Measurements from ENCODE around the gene HAUS6.
A peak's percentile ranks its signal among the peaks of the same experiment; 100 is the strongest.
"Not testable (repeated sequence)": the region's sequence is repeated elsewhere in the genome, so short reads cannot be mapped to it uniquely, and the experiment has no call there.

HAUS6 gene, protein sequence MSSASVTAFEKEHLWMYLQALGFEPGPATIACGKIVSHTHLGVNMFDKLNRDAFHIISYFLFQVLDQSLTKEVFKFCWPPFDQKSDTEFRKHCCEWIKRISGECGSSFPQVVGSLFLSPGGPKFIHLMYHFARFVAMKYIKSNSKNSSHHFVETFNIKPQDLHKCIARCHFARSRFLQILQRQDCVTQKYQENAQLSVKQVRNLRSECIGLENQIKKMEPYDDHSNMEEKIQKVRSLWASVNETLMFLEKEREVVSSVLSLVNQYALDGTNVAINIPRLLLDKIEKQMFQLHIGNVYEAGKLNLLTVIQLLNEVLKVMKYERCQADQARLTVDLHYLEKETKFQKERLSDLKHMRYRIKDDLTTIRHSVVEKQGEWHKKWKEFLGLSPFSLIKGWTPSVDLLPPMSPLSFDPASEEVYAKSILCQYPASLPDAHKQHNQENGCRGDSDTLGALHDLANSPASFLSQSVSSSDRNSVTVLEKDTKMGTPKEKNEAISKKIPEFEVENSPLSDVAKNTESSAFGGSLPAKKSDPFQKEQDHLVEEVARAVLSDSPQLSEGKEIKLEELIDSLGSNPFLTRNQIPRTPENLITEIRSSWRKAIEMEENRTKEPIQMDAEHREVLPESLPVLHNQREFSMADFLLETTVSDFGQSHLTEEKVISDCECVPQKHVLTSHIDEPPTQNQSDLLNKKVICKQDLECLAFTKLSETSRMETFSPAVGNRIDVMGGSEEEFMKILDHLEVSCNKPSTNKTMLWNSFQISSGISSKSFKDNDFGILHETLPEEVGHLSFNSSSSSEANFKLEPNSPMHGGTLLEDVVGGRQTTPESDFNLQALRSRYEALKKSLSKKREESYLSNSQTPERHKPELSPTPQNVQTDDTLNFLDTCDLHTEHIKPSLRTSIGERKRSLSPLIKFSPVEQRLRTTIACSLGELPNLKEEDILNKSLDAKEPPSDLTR

GRCh38 chr9:19102631-19103345, at the start of gene HAUS6:
TSS of gene HAUS6 (minus strand) at chr9:19102904. CDS start at chr9:19102651, 253 bp downstream.
- DNase-seq: peak; percentile 71 to 72

DNA sequence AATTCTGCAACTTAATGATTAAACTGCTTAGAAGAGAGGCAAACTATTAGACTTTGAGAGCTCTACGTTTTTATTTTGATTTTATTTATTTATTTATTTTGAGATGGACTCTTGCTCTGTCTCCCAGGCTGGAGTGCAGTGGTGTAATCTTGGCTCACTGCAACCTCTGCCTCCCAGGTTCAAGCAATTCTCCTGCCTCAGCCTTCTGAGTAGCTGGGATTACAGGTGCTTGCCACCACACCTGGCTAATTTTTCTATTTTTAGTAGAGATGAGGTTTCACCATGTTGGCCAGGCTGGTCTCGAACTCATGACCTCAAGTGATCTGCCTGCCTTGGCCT, 49.4 kb upstream of the HAUS6 start:
- DNase-seq: not testable (repeated sequence)

- DNase-seq: no peak
These were observed 48.9 kb upstream of the HAUS6 start for GRCh38 chr9:19151425-19152159.

- no peak for DNase-seq
These were observed 46.5 kb upstream of the HAUS6 start for GRCh38 chr9:19149230-19149629.

- no peak for DNase-seq
These were observed 45.5 kb upstream of the HAUS6 start for GRCh38 chr9:19148187-19148586.

- DNase-seq: no peak
These were observed 43.8 kb upstream of the HAUS6 start for GRCh38 chr9:19146441-19147024.

GRCh38 chr9:19145881-19146280, 43.2 kb upstream of the HAUS6 start:
- no peak for DNase-seq

DNA sequence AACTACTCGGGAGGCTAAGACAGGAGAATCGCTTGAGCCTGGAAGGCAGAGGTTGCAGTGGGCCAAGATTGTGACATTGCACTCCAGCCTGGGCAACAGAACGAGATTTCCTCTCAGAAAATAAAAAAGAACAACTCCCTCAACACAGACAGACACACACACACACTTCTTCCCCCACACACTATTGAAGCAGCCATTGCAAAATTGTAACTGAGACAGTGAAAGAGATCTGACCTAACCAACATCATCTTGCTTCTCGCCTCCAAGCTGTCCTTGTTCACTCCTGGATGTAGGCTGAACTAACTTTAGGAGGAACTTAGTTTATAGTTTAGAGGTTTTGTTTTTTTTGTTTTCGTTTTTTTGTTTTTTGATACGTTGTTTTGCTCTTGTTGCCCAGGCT, 37.6 kb upstream of the HAUS6 start:
- DNase-seq: no peak

- DNase-seq: no peak
These were observed 35.4 kb upstream of the HAUS6 start for GRCh38 chr9:19138084-19138483.

GRCh38 chr9:19137282-19137681, 34.6 kb upstream of the HAUS6 start:
- DNase-seq: no peak

GRCh38 chr9:19136129-19136528, 33.4 kb upstream of the HAUS6 start:
- no peak for DNase-seq

- no peak for DNase-seq
These were observed 31.0 kb upstream of the HAUS6 start for GRCh38 chr9:19133549-19134345.

DNA sequence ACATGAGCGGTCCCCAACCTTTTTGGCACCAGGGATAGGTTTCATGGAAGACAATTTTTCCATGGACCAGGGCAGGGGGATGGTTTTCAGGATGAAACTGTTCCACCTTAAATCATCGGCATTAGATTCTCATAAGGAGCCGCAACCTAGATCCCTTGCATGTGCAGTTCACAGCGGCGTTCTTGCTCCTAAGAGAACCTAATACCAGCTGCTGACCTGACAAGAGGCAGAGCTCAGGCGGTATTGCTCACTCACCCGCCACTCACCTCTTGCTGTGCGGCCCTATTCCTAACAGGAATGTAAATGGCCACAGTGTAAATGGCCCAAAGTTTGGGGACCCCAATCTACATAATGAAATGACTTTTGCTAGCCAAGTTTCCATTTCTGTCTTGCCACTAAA, 27.7 kb upstream of the HAUS6 start:
- DNase-seq: no peak

DNA sequence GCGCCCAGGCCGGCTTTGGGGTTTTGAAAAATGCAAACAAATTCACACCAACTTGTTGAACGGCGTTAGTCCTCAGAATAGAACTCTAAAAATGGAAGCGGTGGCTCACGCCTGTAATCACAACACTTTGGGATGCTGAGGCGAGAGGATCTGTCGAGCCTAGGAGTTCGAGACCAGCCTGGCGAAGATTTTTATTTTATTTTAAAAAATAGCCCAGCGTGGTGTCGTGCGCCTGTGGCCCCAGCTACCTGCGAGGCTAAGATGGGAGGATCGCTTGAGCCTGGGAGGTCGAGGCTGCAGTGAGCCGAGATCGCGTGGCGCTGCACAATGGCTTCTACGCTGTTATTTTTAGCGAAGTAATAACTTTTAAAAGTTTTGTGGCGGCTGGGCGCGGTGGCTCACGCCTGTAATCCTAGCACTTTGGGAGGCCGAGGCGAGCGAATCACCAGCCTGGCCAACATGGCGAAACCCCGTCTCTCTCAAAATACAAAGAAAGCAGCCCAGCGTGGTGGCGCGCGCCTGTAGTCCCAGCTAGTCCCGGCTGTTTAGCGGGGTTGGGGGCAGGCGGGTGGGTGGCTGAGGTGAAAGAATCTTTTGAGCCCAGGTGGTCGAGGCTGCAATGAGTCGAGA, 25.3 kb upstream of the HAUS6 start:
- no peak for DNase-seq

GRCh38 chr9:19124430-19124793, 21.7 kb upstream of the HAUS6 start:
- DNase-seq: no peak

GRCh38 chr9:19122490-19123042, 19.9 kb upstream of the HAUS6 start:
- DNase-seq: no peak

- no peak for DNase-seq
These were observed 18.2 kb upstream of the HAUS6 start for GRCh38 chr9:19120877-19121276.

DNA sequence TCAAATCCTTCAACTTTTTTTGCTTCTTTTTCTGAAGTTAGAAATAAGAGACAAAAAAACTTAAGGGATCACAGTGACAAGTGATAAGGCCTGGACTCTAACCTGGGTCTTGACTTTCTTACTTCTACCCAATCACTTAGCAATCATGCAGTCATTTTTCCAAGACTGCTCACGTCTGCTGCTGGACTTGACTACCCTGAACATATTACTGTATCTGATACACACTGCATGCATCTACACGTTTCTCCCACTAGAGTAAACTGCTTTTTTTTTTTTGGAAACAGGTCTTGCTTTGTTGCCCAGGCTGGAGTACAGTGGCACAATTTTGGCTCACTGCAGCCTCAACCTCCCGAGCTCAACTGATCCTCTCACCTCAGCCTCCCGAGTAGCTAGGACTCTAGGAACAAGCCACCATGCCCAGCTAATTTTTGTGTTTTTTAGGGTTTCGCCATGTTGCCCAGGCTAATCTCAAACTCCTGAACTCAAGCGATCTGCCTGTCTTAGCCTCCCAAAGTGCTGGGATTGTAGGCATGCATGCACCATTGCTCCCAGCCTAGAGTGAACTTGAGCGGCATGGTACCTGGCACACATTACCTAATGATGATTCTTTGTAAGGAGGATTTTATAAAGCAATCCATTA, 17.2 kb upstream of the HAUS6 start:
- no peak for DNase-seq

- DNase-seq: no peak
These were observed 16.5 kb upstream of the HAUS6 start for GRCh38 chr9:19119246-19119645.
